Ovary (tissue), 3 donors: ENCODE results near the gene CDH22.

Experiments
- CTCF ChIP-seq, 3 donors: fragments of 450-650 bp in 2 of 3; fragments of 200-600 bp in 1 of 3; IDR thresholded peaks; one replicate each; pipeline versions ENCODE4 v1.5.1 to v1.8.0; 2016 to 2022; ENCODE audit warnings: antibody characterized with exemption in 3 of 3, mild to moderate bottlenecking in 1 of 3
- EP300 ChIP-seq: sonication (generic); formaldehyde crosslinking; IDR thresholded peaks from one replicate; pipeline ENCODE4 v1.6.1; 2017; ENCODE audit warnings: antibody characterized with exemption
- POLR2A ChIP-seq: fragments of 450-650 bp; IDR thresholded peaks from one replicate; pipeline ENCODE4 v1.6.1; 2017; ENCODE audit warnings: antibody characterized with exemption, mild to moderate bottlenecking, moderate library complexity
- donor health status: DM: no; HTN: no; CAD: no.

GRCh38 chr20:46200582-46201570, 107.4 kb downstream of the CDH22 start:
- TF ChIP-seq CTCF (IDR thresholded peaks at IDR 0.05): no peak
- no peak for TF ChIP-seq EP300
- no peak for TF ChIP-seq POLR2A
